Skeletal muscle tissue (tissue), 4 donors: ENCODE data around the gene FUNDC2. TPM values are rescaled to one million over a fixed set of nuclear protein-coding genes. Genes with fewer than 3 reads are reported as not detected.

Experiments used
- H3K27ac ChIP-seq: one replicate; pipeline ENCODE4 v1.7.0; 2013; ENCODE audit warnings: mild to moderate bottlenecking, low read depth, low read length, inconsistent platforms
- H3K27me3 ChIP-seq, 3 donors: one replicate each; pipeline ENCODE4 v1.7.0; 2013; ENCODE audit warnings: low read length in 3 of 3; ENCODE audit not compliant: control insufficient read depth in 3 of 3, insufficient read depth in 3 of 3
- H3K36me3 ChIP-seq, 3 donors: one replicate each; pipeline ENCODE4 v1.7.0; 2013; ENCODE audit warnings: low read length in 3 of 3; ENCODE audit not compliant: control insufficient read depth in 3 of 3, insufficient read depth in 3 of 3
- H3K4me1 ChIP-seq, 3 donors: one replicate each; pipeline ENCODE4 v1.7.0; 2013; ENCODE audit warnings: low read length in 3 of 3, mild to moderate bottlenecking in 3 of 3; ENCODE audit not compliant: control insufficient read depth in 3 of 3, insufficient read depth in 3 of 3
- H3K4me3 ChIP-seq, 3 donors: one replicate each; pipeline ENCODE4 v1.7.0; 2013; ENCODE audit warnings: low read length in 3 of 3
- H3K9ac ChIP-seq, 3 donors: one replicate each; pipeline ENCODE4 v1.7.0; 2013; ENCODE audit warnings: low read length in 3 of 3, mild to moderate bottlenecking in 3 of 3, moderate library complexity in 2 of 3, low read depth in 1 of 3
- H3K9me3 ChIP-seq, 3 donors: one replicate each; pipeline ENCODE4 v1.7.0; 2013; ENCODE audit warnings: low read length in 3 of 3; ENCODE audit not compliant: control insufficient read depth in 3 of 3
- total RNA-seq: library from RNA; depleted of rRNA; stranded (reverse); fragments of >200 nt; gene quantifications from one replicate; pipeline ENCODE4 v1.2.3, GENCODE V29; 2014
- donor health status: Osteomylitis.

Gene FUNDC2
- total RNA-seq, 1 donor from 2014 or later, result 45.9 TPM

DNA sequence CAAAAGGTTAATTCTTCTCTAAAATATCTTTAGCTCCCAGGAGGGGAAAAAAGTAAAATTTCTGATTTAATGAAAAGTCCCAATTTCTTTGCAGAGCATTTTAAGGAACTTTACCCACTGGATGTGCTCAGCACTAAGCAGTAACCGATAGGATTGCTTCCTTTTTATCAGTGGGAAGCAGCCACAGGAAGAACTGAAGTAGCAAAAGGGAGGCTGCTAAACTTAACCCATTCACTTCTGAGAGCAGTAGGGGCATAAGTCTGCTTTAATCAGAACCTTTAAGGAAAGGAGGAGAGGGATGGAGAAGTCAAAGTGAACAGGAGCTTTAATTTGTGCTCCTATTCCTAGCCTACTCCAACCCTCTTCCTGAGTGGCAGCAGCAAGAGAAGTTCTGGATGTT is 4.1 kb upstream of the FUNDC2 start, which contains the start of gene F8:
TSS of gene F8 (minus strand) at position 139 of the 400 bp plus-strand sequence. CDS start 171 bp downstream, outside the sequence.
- H3K36me3 ChIP-seq, result no peaks in the 10 kb centered on the region
- H3K4me1 ChIP-seq, result no peaks in the 10 kb centered on the region
- no peaks in the 10 kb centered on the region for H3K27me3 ChIP-seq
- no peaks in the 10 kb centered on the region for H3K9me3 ChIP-seq
- H3K9ac ChIP-seq, result peak within 1 kb of the TSS in 1 of 3 donors; percentile 8
- H3K27ac ChIP-seq, result no peak within 1 kb of the TSS
- H3K4me3 ChIP-seq, result peak within 1 kb of the TSS in 1 of 3 donors; percentile 33

DNA sequence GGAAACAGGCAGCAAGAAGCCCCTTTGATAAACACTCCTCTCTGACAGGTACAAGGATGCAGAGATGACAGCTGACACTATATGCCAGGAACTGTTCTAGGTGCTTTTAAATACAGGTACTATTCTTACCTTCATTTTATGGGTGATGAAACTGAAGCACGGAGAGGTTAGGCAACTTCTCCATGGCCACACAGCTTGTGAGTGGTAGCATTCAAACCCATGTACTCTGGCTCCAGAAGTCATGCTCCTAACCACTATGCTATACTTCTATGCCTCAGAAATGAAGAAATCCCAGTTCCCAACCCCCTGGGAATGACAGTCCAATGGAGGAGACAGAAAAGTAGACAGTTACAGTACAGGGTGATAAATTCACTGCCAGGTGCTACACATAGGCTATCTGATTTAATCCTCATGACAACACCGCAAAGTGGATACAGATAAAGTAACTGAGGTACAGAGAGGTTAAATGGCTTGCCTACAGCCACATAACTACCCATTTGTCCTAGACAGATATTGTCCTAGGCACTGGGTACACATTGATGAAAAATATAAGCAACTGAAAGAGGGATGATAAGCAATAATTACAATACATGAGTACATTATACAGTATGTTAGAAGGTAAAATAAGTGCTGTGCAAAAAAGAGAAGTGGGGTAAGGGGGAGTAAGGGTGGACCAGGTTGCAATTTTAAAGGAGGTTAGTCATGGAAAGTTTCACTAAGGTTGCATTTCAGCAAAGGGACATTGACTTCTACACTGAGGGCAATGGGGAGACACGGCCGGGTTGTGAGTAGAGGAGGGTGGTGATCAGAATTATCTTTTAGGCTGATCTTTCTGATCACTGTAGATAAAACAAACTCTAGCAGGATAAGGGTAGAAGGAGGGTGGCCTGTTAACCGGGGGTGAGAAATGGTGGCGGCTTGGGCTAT is 2.5 kb upstream of the FUNDC2 start:
- Histone ChIP-seq H3K9ac (no peak overlapping the region), H3K27me3 (no peaks in the 10 kb centered on the region), H3K27ac (no peak overlapping the region), H3K9me3 (no peaks in the 10 kb centered on the region), H3K4me1 (no peaks in the 10 kb centered on the region), H3K36me3 (no peaks in the 10 kb centered on the region), H3K4me3 (no peak overlapping the region)

DNA sequence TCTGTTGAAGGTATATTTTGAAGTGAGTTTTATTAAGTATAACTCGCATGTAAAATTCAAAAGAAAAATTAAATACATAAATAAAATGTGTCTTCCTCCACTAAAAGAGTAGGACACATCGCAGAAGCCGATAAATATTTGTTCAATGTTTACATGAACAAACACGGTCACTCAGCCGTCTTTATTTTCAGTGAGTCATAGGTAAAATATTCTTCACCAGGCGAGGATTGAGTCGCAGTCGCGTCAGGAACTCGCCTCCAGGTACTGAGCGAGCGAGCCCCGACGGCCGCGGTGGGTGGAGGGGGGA is 271 bp upstream of the FUNDC2 start:
- peak overlapping the region; percentile 99 for H3K27ac ChIP-seq
- no peaks in the 10 kb centered on the region for H3K9me3 ChIP-seq
- peak overlapping the region in 2 of 3 donors; percentile 67 to 80 for H3K4me3 ChIP-seq
- H3K4me1 ChIP-seq, result no peaks in the 10 kb centered on the region
- peak overlapping the region; percentile 77 to 94 (median 77) for H3K9ac ChIP-seq
- no peaks in the 10 kb centered on the region for H3K27me3 ChIP-seq
- H3K36me3 ChIP-seq, result no peaks in the 10 kb centered on the region

DNA sequence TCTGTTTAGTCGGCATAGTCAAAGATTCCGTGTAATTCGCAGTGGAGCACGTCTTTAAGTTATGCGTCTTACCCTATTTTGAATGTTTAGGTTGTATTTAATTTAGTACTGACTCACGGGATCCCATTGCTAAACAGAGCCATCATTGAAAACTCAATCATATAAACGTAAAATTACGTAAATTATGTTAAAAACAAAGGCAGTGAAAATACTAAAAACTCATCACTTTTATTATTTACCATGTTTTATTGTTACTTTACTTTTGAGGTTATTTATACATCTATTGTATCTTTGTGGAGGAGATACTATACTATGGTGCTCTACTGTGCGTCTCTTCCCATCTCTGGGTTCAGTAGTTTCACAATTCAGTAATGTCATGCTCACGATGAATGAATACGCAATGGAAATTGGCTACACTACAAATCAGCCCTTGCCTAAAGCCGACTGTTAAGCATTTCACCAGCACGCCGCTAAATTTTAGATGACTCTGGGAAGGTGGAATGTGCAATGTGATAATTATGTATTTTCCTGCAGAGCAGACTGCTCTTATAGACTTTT is 944 bp downstream of the FUNDC2 start:
- H3K27ac ChIP-seq, result peak overlapping the region; percentile 99
- H3K9me3 ChIP-seq, result no peaks in the 10 kb centered on the region
- no peaks in the 10 kb centered on the region for H3K36me3 ChIP-seq
- no peaks in the 10 kb centered on the region for H3K27me3 ChIP-seq
- H3K9ac ChIP-seq, result peak overlapping the region; percentile 93 to 94 (median 94)
- no peaks in the 10 kb centered on the region for H3K4me1 ChIP-seq
- H3K4me3 ChIP-seq, result peak overlapping the region; percentile 90 to 92 (median 90)

DNA sequence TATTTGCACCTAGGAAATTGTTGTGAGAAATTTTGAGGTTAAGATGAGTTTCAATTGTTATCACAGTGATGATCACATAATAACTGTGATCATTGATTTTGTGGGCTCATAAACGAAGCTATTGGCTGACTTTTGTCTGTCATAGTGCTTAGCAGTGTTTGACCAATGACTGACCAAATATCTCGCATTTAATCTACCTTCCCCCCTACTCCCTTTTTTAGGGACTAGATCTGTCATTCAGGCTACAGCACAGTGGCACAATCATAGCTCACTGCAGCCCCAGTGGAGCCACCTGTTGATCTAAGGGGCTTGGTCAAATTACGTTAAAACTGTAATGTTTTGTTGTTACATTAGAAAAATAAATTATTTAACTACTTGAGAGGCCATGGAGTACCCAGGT is 1.5 kb downstream of the FUNDC2 start:
- Histone ChIP-seq H3K27ac (peak overlapping the region; percentile 99), H3K36me3 (no peaks in the 10 kb centered on the region), H3K9me3 (no peaks in the 10 kb centered on the region), H3K4me3 (peak overlapping the region; percentile 90 to 92 (median 90)), H3K9ac (peak overlapping the region; percentile 93 to 94 (median 94)), H3K27me3 (no peaks in the 10 kb centered on the region), H3K4me1 (no peaks in the 10 kb centered on the region)

DNA sequence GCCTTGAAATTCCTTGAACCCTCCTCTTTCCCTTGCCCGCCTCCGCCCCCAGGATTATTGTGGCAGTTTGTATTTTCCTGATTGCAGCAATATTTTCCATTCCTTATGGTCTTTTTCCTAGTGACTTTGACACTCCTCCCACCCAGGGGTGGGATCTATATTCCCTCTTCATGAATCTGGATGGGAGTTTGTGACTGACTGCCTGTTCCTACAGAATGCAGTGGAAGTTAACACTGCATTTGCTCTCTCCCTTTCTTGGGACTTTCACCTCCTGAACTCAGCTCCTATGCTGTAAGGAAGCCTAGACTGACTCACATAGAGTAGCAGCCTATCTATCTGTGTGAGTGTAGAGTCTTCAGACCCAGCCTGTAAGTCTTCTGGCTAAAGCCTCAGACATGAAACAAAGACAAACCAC is 2.2 kb downstream of the FUNDC2 start:
- peak overlapping the region; percentile 99 for H3K27ac ChIP-seq
- H3K9ac ChIP-seq, result peak overlapping the region; percentile 55 to 93 (median 70)
- H3K4me1 ChIP-seq, result no peaks in the 10 kb centered on the region
- no peaks in the 10 kb centered on the region for H3K27me3 ChIP-seq
- no peaks in the 10 kb centered on the region for H3K9me3 ChIP-seq
- peak overlapping the region; percentile 17 to 51 (median 35) for H3K4me3 ChIP-seq
- peaks cover 0 to 3% (median 0%) of the 10 kb centered on the region in 3 donors for H3K36me3 ChIP-seq

DNA sequence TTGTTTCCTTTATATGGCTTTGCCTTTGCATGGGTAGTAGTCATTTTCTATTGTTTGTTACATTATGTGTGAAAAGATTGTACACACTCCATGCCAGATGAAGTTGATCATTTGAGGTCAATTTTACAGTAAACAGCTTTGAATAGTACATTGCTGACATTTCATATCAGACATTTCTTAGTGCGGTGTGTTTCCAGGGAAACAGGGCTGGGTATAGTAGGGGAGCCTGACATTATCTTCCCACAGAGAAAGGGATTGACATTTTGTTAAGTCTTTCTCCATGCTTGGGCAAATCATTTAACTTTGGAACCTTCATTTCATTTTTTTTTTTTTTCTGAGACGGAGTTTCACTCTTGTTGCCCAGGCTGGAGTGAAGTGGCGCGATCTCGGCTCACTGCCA is 5.0 kb downstream of the FUNDC2 start:
- H3K27me3 ChIP-seq, result no peaks in the 10 kb centered on the region
- no peaks in the 10 kb centered on the region for H3K9me3 ChIP-seq
- H3K9ac ChIP-seq, result no peak overlapping the region
- no peaks in the 10 kb centered on the region for H3K4me1 ChIP-seq
- H3K36me3 ChIP-seq, result peaks cover 0 to 8% (median 0%) of the 10 kb centered on the region in 3 donors
- no peak overlapping the region for H3K4me3 ChIP-seq
- H3K27ac ChIP-seq, result no peak overlapping the region

DNA sequence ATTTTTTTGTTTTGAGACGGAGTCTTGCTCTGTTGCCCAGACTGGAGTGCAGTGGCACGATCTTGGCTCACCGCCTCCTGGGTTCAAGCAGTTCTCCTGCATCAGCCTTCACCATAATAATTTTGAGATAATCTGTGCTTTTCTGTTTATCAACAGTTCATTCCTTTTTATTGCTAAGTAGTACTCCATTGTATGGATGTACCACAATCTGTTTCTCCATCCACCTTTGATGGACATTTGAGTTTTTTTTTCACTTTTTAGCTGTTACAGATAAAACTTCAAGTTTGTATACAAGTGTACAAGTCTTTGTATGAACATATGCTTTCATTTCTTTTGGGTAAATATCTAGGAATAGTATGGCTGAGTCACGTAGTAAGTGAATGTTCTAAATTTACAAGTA is 9.0 kb downstream of the FUNDC2 start:
- Histone ChIP-seq H3K9me3 (no peaks in the 10 kb centered on the region), H3K27me3 (no peaks in the 10 kb centered on the region), H3K9ac (no peak overlapping the region), H3K4me3 (no peak overlapping the region), H3K27ac (no peak overlapping the region), H3K4me1 (no peaks in the 10 kb centered on the region), H3K36me3 (peaks cover 0 to 8% (median 0%) of the 10 kb centered on the region in 3 donors)

DNA sequence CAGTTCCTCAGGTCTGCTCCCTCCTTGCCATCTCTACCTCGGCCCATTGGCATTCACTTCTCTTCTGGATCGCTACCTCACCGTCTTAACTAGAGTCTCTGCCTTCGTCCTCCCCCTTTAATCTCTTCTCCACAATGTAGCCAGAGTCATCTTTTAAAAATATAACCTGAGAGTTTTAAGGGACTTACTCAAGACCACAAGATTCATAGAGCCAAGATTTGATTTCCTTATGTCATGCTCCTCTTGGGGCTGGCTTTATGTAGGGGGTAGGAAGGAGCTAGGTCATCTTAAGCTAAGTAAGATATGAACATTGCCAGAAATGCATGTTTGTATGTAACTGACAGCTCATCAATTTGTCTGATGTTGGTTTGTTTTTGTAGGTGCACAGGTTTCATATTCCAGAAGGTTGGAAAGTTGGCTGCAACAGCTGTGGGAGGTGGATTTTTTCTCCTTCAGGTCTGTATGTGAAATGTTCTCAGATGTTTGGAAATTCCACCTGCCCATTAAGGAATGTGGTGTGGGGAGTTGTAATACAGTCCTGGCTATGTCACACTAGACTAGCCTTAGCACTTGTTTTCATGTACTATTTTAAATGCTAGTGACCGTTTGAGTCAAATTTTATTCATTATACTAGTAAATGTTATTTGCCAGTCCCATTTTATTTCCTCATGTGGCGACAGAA is 19.6 kb downstream of the FUNDC2 start:
- Histone ChIP-seq H3K4me1 (peaks cover 14 to 32% (median 26%) of the 10 kb centered on the region in 3 donors), H3K9ac (no peak overlapping the region), H3K4me3 (no peak overlapping the region), H3K27ac (peak overlapping the region; percentile 32), H3K9me3 (no peaks in the 10 kb centered on the region), H3K27me3 (no peaks in the 10 kb centered on the region), H3K36me3 (no peaks in the 10 kb centered on the region)
